ENCODE results near the gene SV2C. TPM values are rescaled to one million over a fixed set of nuclear protein-coding genes. Genes with fewer than 3 reads are reported as not detected.

The SV2C gene
- total RNA-seq, 4 donors from 2014 or later: 0.16 to 2.6 (median 0.30) TPM

- WGBS, 2 donors (ENCODE audit: low coverage in 1 of 2): 36 to 59% methylated on average over 4 to 6 of the region's 6 CpGs
These were observed 116.4 kb downstream of the SV2C start for GRCh38 chr5:76199336-76200318.

DNA sequence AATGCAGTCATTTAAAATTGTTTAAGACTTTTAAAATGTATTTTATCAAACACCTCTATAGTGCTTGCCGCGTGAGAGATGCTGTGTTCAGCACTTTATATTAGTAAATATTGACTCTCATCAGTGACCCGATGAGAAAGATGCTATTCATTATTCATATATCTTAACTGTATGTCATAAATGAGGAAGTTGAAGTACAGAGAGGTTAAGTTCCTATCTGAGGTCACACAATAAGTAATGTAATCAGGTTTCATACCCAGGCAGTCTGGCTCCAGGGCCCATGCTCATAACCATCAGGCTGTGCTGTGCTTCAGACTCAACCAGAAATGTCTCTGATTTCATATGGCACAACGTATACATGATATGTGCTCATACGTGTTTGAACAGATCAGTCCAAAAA, 119.0 kb downstream of the SV2C start:
- Histone ChIP-seq H3K4me1 (peaks cover 0 to 21% (median 9%) of the 10 kb centered on the region in 4 donors), H3K4me3 (no peak overlapping the region), H3K27me3 (no peaks in the 10 kb centered on the region), H3K27ac (no peak overlapping the region), H3K36me3 (no peaks in the 10 kb centered on the region), H3K9me3 (no peaks in the 10 kb centered on the region)
- 81 to 89% methylated on average over 3 to 5 of the region's 5 CpGs for WGBS, 2 donors (ENCODE audit: low coverage in 1 of 2)
- DNase-seq: no peak
- in situ Hi-C loops (cut with MboI; ENCODE audit: low pct_ligation_motif_present in 1 of 4, low pct_unique_long_range_greater_than_20kb in 1 of 4, low sequenced_read_pairs in 3 of 4) (no loop called here), intact Hi-C loops (cut with DNase I; ENCODE audit: low total_unique reads) (no loop called here)
- TF ChIP-seq POLR2AphosphoS5 (IDR thresholded peaks at IDR 0.05) (no peak), POLR2A (IDR thresholded peaks at IDR 0.05) (no peak), EP300 (IDR thresholded peaks at IDR 0.05; ENCODE audit: low read depth) (no peak)
- TF ChIP-seq, protein P1, sequence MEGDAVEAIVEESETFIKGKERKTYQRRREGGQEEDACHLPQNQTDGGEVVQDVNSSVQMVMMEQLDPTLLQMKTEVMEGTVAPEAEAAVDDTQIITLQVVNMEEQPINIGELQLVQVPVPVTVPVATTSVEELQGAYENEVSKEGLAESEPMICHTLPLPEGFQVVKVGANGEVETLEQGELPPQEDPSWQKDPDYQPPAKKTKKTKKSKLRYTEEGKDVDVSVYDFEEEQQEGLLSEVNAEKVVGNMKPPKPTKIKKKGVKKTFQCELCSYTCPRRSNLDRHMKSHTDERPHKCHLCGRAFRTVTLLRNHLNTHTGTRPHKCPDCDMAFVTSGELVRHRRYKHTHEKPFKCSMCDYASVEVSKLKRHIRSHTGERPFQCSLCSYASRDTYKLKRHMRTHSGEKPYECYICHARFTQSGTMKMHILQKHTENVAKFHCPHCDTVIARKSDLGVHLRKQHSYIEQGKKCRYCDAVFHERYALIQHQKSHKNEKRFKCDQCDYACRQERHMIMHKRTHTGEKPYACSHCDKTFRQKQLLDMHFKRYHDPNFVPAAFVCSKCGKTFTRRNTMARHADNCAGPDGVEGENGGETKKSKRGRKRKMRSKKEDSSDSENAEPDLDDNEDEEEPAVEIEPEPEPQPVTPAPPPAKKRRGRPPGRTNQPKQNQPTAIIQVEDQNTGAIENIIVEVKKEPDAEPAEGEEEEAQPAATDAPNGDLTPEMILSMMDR (IDR thresholded peaks at IDR 0.05): no peak

More at GRCh38 chr5:76199336-76200318, 116.4 kb downstream of the SV2C start:
- no peak for DNase-seq
- Histone ChIP-seq H3K4me3 (no peak overlapping the region), H3K27ac (no peak overlapping the region), H3K9me3 (no peaks in the 10 kb centered on the region), H3K27me3 (no peaks in the 10 kb centered on the region), H3K4me1 (peaks cover 0 to 24% (median 4%) of the 10 kb centered on the region in 4 donors), H3K36me3 (no peaks in the 10 kb centered on the region)
- in situ Hi-C loops (cut with MboI; ENCODE audit: low pct_ligation_motif_present in 1 of 4, low pct_unique_long_range_greater_than_20kb in 1 of 4, low sequenced_read_pairs in 3 of 4) (no loop called here), intact Hi-C loops (cut with DNase I; ENCODE audit: low total_unique reads) (no loop called here)
- TF ChIP-seq, protein P1 (IDR thresholded peaks at IDR 0.05): no peak
- TF ChIP-seq POLR2AphosphoS5 (IDR thresholded peaks at IDR 0.05) (no peak), POLR2A (IDR thresholded peaks at IDR 0.05) (no peak), EP300 (IDR thresholded peaks at IDR 0.05; ENCODE audit: low read depth) (no peak)

DNA sequence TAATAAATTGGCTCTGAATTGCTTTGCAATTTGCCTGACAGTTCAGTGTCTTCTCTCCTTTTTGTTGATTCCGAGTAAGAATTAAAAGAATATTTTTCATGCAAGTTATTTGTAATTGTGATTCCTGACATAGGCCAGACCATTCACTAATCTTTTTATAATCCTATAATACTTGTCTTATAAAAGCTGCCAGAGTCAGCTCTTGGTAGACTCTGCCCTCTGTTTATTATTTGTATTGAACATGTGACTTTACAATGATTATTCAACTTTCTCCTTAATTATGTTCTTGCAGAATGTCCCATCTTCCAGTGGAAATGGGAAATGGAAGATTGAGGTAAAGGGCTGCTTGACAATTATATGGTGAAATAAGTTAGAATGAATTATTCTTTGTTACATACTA, 121.0 kb downstream of the SV2C start:
- Histone ChIP-seq H3K27me3 (no peaks in the 10 kb centered on the region), H3K27ac (peak overlapping the region in 3 of 4 donors; percentile 4 to 59 (median 31)), H3K4me3 (no peak overlapping the region), H3K4me1 (peaks cover 0 to 21% (median 9%) of the 10 kb centered on the region in 4 donors), H3K9me3 (peaks cover 0 to 3% of the 10 kb centered on the region in 2 donors), H3K36me3 (no peaks in the 10 kb centered on the region)
- TF ChIP-seq, protein P1 (IDR thresholded peaks at IDR 0.05): no peak
- no peak for TF ChIP-seq EP300 (IDR thresholded peaks at IDR 0.05; ENCODE audit: low read depth)
- TF ChIP-seq POLR2AphosphoS5 (IDR thresholded peaks at IDR 0.05): no peak
- TF ChIP-seq POLR2A (IDR thresholded peaks at IDR 0.05): no peak
- intact Hi-C loops (cut with DNase I; ENCODE audit: low total_unique reads) (no loop called here), in situ Hi-C loops (cut with MboI; ENCODE audit: low pct_ligation_motif_present in 1 of 4, low pct_unique_long_range_greater_than_20kb in 1 of 4, low sequenced_read_pairs in 3 of 4) (no loop called here)
- 25 to 46% methylated on average over 1 of the region's 1 CpG for WGBS, 2 donors (ENCODE audit: low coverage in 1 of 2)
- DNase-seq: no peak

- Histone ChIP-seq H3K27ac (peak overlapping the region in 3 of 4 donors; percentile 4 to 59 (median 31)), H3K9me3 (peaks cover 0 to 8% of the 10 kb centered on the region in 2 donors), H3K27me3 (no peaks in the 10 kb centered on the region), H3K4me1 (peaks cover 0 to 21% (median 9%) of the 10 kb centered on the region in 4 donors), H3K36me3 (no peaks in the 10 kb centered on the region), H3K4me3 (no peak overlapping the region)
- in situ Hi-C loops (cut with MboI; ENCODE audit: low pct_ligation_motif_present in 1 of 4, low pct_unique_long_range_greater_than_20kb in 1 of 4, low sequenced_read_pairs in 3 of 4): no loop called here
- intact Hi-C loops (cut with DNase I; ENCODE audit: low total_unique reads): no loop called here
- DNase-seq: peak; percentile 43
- TF ChIP-seq, protein P1 (IDR thresholded peaks at IDR 0.05): no peak
- no peak for TF ChIP-seq EP300 (IDR thresholded peaks at IDR 0.05; ENCODE audit: low read depth)
- TF ChIP-seq POLR2AphosphoS5 (IDR thresholded peaks at IDR 0.05): no peak
- TF ChIP-seq POLR2A (IDR thresholded peaks at IDR 0.05): no peak
- 41 to 57% methylated on average over 1 to 3 of the region's 3 CpGs for WGBS, 2 donors (ENCODE audit: low coverage in 1 of 2)
These were observed 121.5 kb downstream of the SV2C start for GRCh38 chr5:76204713-76205112.
